K562 (cell line): ENCODE measurements around the gene SLC16A6. TPM values are rescaled to one million over a fixed set of nuclear protein-coding genes. Genes with fewer than 3 reads are reported as not detected.

ENCODE experiments used
- FOXA3 ChIP-seq, 2 experiments: fragments of 450-650 bp in 1 of 2; sonication (generic) in 1 of 2; formaldehyde crosslinking; IDR thresholded peaks in 1 of 2; conservative IDR thresholded peaks in 1 of 2; 2 replicates each; pipeline versions ENCODE4 v1.4.0 to v1.8.0; 2020 to 2022; ENCODE audit warnings: mild to moderate bottlenecking in 2 of 2, missing genetic modification reagents in 1 of 2
- RREB1 ChIP-seq: fragments of 250-450 bp; sonication (Bioruptor Pico); IDR thresholded peaks from 2 replicates; pipeline ENCODE4 v1.4.0; 2020
- USF2 ChIP-seq: sonication (generic); formaldehyde crosslinking; IDR thresholded peaks from 2 replicates; pipeline ENCODE4 v1.5.0; 2020; ENCODE audit warnings: missing genetic modification reagents
- polyA plus RNA-seq, 8 experiments: library from polyadenylated mRNA; depleted of rRNA in 4 of 8; stranded (reverse) in 5 of 8; unstranded in 3 of 8; fragments of >200 nt; fragmentation: Nextera tagmentation in 2 of 8; fragmentation: Illumina TruSeq in 1 of 8; extraction: Ambion mirVana in 2 of 8; extraction: Trizol in 1 of 8; gene quantifications; 2 replicates each; pipeline versions ENCODE4 v1.2.1 to v1.2.3, GENCODE V29; 2011 to 2014; ENCODE audit warnings: inconsistent platforms in 1 of 8, missing spikeins in 1 of 8
- total RNA-seq, 7 experiments: library from RNA; depleted of rRNA in 6 of 7; stranded (reverse); fragments of >200 nt in 6 of 7; fragmentation: Illumina TruSeq in 2 of 7; extraction: Trizol in 2 of 7; gene quantifications; 2 replicates each; pipeline versions ENCODE4 v1.2.1 to v1.2.3, GENCODE V29; 2011 to 2021; ENCODE audit warnings: low replicate concordance in 1 of 7

Gene SLC16A6
- total and polyA plus RNA-seq, 9 of the 15 experiments (the other 6 are each of a cell fraction or from before 2014, with no cell fraction given): 0.05 to 0.31 (median 0.15) TPM

- TF ChIP-seq RREB1 (CRISPR knock-in tag) (no peak), USF2 (no peak), FOXA3 (CRISPR knock-in tag; conservative IDR thresholded peaks at IDR 0.05 in 1 of 2, IDR thresholded peaks at IDR 0.05 in 1 of 2) (no peak)
Measured at GRCh38 chr17:68296217-68297191, 5.6 kb upstream of the SLC16A6 start (continued).
